ENCODE data around the gene CPEB4.

CPEB4 gene

DNA sequence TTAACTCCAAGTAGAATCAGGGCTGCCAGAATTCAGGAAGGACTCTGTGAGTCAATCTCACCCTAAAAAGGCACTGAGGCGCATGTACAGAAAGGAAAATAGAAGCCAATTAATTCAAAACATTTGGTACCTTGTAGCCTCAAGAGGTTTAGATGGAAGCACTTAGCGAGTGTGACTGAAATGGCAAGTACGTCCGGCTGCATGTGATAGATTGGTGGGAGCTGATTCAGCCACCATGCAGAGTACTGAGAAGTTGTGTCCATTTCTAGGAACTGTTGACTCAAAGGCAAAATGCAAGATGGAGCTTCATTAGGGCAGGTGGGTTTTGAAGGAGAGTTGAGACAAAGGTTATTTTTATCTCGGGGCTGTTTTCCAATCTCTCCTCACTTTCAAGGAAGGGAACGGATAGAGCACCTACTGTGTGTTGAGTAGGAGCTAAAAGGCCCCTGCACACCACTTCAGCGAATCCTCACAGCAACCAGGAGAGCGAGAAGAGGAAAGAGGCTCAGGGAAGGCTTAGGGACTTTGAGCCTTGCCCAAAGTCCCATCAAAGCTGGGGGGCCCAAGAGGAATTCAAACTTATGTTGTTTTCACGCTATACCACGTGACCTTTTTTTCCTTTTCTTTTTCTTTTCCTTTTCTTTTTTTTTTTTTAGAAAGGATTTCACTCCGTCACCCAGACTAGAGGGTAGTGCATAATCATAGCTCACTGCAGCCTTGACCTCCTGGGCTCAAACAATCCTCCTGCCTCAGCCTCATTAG is 34.6 kb upstream of the CPEB4 start:
- TF ChIP-seq, protein P1, sequence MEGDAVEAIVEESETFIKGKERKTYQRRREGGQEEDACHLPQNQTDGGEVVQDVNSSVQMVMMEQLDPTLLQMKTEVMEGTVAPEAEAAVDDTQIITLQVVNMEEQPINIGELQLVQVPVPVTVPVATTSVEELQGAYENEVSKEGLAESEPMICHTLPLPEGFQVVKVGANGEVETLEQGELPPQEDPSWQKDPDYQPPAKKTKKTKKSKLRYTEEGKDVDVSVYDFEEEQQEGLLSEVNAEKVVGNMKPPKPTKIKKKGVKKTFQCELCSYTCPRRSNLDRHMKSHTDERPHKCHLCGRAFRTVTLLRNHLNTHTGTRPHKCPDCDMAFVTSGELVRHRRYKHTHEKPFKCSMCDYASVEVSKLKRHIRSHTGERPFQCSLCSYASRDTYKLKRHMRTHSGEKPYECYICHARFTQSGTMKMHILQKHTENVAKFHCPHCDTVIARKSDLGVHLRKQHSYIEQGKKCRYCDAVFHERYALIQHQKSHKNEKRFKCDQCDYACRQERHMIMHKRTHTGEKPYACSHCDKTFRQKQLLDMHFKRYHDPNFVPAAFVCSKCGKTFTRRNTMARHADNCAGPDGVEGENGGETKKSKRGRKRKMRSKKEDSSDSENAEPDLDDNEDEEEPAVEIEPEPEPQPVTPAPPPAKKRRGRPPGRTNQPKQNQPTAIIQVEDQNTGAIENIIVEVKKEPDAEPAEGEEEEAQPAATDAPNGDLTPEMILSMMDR (IDR thresholded peaks at IDR 0.05; ENCODE audit: extremely low read depth, missing control alignments), result no peak
- no peak for DNase-seq (ENCODE audit: low spot score)

DNA sequence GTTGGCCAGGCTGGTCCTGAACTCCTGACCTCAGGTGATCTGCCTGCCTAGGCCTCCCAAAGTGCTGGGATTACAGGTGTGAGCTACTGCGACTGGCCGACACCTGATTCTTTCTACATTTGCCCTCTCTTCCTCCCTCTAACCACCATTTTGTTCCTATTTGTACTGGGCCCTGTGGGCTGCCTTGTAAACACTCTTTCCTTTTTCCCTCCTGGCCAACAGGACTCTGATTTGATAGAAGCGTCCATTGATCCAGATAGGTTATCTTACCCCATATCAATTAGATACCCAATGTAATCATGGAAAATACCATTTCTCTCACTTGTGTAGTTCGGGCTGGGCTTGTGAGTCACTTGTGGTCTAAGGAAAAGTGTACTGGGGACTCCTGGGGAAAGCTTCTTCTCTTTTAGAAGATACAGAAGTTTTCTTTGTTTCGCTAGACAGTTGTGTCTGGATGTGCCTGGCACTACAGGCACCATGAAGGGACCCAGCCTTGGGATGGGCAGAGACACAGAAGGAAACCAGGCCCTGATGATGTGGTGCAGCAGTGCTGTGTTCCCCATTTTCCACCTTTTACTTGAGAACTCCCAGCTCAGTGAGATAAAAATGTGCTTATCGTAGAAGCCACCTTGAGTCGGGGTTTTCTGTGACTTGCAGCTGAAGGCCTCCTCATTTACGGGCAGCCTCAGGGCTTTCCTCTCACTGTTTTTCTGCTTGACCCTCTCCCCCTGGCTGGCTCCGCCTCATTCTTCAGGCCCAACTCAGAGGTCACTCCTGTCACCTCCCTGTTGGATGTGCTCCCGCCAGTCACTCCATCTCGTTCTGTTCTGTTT is 32.8 kb upstream of the CPEB4 start:
- DNase-seq (ENCODE audit: low spot score), result no peak
- TF ChIP-seq, protein P1 (IDR thresholded peaks at IDR 0.05; ENCODE audit: extremely low read depth, missing control alignments), result no peak

DNA sequence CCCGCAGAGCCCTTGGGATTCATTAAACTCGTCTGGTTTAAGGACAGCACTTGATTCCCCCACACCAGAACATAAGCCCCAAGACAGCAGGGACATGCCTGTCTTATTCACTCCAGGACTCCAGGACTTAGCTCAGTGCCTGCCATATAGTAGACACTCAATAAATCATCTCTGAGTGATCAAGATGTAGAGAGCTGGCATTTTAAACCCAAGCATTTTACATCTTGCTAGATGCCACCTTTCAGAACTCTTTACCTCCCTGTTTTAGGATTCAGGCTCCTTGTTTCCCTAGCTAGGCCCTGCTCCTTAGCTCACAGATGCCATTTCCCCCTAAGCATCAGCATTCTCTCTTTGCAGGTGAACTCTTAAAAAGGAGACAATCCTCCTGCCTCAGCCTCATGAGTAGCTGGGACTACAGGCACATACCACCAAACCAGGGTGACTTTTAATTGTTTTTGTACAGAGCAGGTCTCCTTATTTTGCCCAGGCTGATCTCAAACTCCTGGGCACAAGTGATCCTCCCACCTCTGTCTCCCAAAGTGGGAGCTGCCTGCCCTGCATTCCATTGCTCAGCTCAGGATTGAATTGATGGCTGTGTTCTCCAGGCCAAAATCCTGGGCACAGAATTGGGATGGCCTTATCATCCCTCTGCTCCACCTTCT is 32.0 kb upstream of the CPEB4 start:
- no peak for DNase-seq (ENCODE audit: low spot score)
- TF ChIP-seq, protein P1 (IDR thresholded peaks at IDR 0.05; ENCODE audit: extremely low read depth, missing control alignments), result no peak

DNA sequence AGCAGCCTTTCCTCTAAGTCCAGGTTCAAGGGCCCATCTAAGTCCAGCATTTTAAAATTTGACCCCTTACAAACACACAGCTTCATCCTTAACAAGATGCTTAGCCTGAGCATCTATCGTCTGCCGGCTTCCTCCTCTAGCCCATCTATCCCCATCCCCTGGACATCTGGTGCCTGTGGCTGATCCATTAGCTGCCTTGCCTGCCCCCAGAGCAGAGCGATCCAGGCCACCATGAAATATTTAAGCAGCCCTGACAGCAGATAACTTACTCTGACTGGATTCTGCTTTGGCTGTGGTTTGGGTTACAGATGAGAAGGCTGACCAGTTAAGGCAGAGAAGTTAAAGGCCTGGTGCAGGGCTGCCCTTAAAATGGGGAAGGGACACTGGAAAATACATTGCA is 30.9 kb upstream of the CPEB4 start:
- no peak for DNase-seq (ENCODE audit: low spot score)
- TF ChIP-seq, protein P1 (IDR thresholded peaks at IDR 0.05; ENCODE audit: extremely low read depth, missing control alignments), result no peak

DNA sequence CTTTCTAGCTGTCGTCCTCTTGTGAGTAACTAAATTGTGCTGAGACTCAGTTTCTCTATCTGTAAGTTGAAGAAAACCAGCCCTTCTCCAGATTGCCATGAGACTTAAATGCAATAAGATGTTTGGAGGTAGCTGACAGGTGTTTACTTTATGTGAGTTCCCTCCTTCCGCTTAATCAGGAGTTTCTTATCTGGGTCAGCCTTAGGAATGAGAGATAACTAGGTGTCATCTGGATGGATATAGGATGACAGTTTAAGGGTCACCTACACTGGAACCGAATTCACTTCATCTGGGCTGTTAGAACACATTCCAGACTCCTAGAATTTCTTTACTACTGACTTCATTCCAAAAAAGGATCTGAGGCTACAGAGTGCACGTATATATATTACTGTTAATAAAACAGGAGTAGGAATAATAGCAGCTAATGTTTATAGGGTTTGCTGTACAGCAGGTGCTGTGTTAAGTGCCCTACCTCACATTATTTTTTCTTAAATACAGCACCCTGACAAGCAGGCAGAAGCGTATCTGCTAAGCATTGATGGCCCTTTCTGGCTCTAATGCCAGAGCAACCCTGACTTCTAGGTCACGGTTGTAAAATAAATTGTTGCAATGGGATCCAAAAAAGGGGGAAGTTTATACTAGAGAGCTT is 30.0 kb upstream of the CPEB4 start:
- TF ChIP-seq, protein P1 (IDR thresholded peaks at IDR 0.05; ENCODE audit: extremely low read depth, missing control alignments), result no peak

DNA sequence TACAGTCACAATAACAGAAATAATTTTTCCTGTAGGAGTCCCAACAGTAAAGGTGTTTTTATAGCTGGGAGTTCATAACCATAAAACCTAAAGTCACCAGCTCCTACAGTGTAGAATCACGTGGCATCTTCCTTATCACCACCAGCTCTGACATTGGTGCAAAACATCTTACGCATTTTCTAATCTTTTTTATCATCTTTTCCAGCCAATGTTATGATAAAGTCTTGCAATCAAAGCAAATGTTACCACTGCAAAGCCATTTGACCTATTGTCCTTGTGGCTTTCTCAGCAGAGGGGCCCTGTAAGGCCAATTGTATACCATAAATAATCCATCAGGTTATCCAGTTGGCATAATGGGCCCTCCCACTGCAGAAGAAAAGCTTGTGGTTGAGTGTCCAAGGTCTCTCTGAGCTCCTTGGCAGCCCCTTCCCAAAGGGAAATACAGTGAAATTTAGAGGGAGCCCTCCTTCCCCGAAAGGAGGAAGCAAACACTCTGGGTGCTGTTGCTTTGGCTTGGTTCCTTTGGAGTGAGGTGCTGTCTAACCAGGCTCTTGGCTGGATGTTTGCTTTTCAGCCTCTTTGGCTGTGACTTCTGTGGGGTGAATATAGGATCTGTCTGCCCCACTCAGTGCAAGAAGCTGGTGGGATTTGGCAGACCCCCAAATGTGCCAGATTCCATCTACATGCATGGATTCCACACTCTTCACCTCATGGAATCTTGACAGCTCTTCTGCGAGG is 29.3 kb upstream of the CPEB4 start:
- no peak for DNase-seq (ENCODE audit: low spot score)

More for the DNA sequence above, 30.0 kb upstream of the CPEB4 start:
- no peak for DNase-seq (ENCODE audit: low spot score)

More for the DNA sequence above, 29.3 kb upstream of the CPEB4 start:
- TF ChIP-seq, protein P1 (IDR thresholded peaks at IDR 0.05; ENCODE audit: extremely low read depth, missing control alignments), result no peak

All from GM20000 (cell line).